ENCODE data around the gene STXBP4.

Gene STXBP4

GRCh38 chr17:55172612-55173011, 204.0 kb downstream of the STXBP4 start:
- DNase-seq (ENCODE audit: low spot score): no peak

GRCh38 chr17:55174133-55174532, 205.6 kb downstream of the STXBP4 start:
- DNase-seq (ENCODE audit: low spot score): no peak

GRCh38 chr17:55175788-55176427, 207.3 kb downstream of the STXBP4 start:
- peak; percentile 24 for DNase-seq (ENCODE audit: low spot score)

GRCh38 chr17:55177159-55177854, 208.7 kb downstream of the STXBP4 start:
- no peak for DNase-seq (ENCODE audit: low spot score)

- DNase-seq (ENCODE audit: low spot score): no peak
These were observed 209.3 kb downstream of the STXBP4 start for GRCh38 chr17:55177855-55178217.

GRCh38 chr17:55186937-55187770, 218.6 kb downstream of the STXBP4 start:
- DNase-seq (ENCODE audit: low spot score): no peak

GRCh38 chr17:55190748-55191147, 222.2 kb downstream of the STXBP4 start:
- DNase-seq (ENCODE audit: low spot score): no peak

GRCh38 chr17:55198690-55199370, 230.3 kb downstream of the STXBP4 start:
- DNase-seq (ENCODE audit: low spot score): no peak

GRCh38 chr17:55200904-55201303, 232.3 kb downstream of the STXBP4 start:
- DNase-seq (ENCODE audit: low spot score): no peak

- no peak for DNase-seq (ENCODE audit: low spot score)
These were observed 232.9 kb downstream of the STXBP4 start for GRCh38 chr17:55201308-55201932.

GRCh38 chr17:55202896-55203295, 234.3 kb downstream of the STXBP4 start:
- no peak for DNase-seq (ENCODE audit: low spot score)

- no peak for DNase-seq (ENCODE audit: low spot score)
These were observed 239.7 kb downstream of the STXBP4 start for GRCh38 chr17:55208078-55208812.

- DNase-seq (ENCODE audit: low spot score): no peak
These were observed 241.7 kb downstream of the STXBP4 start for GRCh38 chr17:55210292-55210691.

GRCh38 chr17:55212880-55213279, 244.3 kb downstream of the STXBP4 start:
- no peak for DNase-seq (ENCODE audit: low spot score)

- no peak for DNase-seq (ENCODE audit: low spot score)
These were observed 247.1 kb downstream of the STXBP4 start for GRCh38 chr17:55215711-55216110.

GRCh38 chr17:55216888-55217287, 248.3 kb downstream of the STXBP4 start:
- no peak for DNase-seq (ENCODE audit: low spot score)

GRCh38 chr17:55219459-55219858, 250.9 kb downstream of the STXBP4 start:
- no peak for DNase-seq (ENCODE audit: low spot score)

- no peak for DNase-seq (ENCODE audit: low spot score)
These were observed 251.4 kb downstream of the STXBP4 start for GRCh38 chr17:55219934-55220333.

Data from germinal center (tissue), 1 donor.